RCC 7860 (cell line): ENCODE results near the gene GOLGB1.
"Not testable (repeated sequence)": the region's sequence is repeated elsewhere in the genome, so short reads cannot be mapped to it uniquely, and the experiment has no call there.

Source experiments
- DNase-seq: peaks from one replicate; pipeline ENCODE4 v3.0.0-alpha.2; 2015; ENCODE audit warnings: low spot score
- FAIRE-seq: peaks from 2 replicates; lab custom pipeline; 2012; peaks lifted over from hg19 to GRCh38; lab: Jason Lieb, UNC

Gene GOLGB1, protein sequence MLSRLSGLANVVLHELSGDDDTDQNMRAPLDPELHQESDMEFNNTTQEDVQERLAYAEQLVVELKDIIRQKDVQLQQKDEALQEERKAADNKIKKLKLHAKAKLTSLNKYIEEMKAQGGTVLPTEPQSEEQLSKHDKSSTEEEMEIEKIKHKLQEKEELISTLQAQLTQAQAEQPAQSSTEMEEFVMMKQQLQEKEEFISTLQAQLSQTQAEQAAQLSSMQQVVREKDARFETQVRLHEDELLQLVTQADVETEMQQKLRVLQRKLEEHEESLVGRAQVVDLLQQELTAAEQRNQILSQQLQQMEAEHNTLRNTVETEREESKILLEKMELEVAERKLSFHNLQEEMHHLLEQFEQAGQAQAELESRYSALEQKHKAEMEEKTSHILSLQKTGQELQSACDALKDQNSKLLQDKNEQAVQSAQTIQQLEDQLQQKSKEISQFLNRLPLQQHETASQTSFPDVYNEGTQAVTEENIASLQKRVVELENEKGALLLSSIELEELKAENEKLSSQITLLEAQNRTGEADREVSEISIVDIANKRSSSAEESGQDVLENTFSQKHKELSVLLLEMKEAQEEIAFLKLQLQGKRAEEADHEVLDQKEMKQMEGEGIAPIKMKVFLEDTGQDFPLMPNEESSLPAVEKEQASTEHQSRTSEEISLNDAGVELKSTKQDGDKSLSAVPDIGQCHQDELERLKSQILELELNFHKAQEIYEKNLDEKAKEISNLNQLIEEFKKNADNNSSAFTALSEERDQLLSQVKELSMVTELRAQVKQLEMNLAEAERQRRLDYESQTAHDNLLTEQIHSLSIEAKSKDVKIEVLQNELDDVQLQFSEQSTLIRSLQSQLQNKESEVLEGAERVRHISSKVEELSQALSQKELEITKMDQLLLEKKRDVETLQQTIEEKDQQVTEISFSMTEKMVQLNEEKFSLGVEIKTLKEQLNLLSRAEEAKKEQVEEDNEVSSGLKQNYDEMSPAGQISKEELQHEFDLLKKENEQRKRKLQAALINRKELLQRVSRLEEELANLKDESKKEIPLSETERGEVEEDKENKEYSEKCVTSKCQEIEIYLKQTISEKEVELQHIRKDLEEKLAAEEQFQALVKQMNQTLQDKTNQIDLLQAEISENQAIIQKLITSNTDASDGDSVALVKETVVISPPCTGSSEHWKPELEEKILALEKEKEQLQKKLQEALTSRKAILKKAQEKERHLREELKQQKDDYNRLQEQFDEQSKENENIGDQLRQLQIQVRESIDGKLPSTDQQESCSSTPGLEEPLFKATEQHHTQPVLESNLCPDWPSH (N-terminal part only)

DNA sequence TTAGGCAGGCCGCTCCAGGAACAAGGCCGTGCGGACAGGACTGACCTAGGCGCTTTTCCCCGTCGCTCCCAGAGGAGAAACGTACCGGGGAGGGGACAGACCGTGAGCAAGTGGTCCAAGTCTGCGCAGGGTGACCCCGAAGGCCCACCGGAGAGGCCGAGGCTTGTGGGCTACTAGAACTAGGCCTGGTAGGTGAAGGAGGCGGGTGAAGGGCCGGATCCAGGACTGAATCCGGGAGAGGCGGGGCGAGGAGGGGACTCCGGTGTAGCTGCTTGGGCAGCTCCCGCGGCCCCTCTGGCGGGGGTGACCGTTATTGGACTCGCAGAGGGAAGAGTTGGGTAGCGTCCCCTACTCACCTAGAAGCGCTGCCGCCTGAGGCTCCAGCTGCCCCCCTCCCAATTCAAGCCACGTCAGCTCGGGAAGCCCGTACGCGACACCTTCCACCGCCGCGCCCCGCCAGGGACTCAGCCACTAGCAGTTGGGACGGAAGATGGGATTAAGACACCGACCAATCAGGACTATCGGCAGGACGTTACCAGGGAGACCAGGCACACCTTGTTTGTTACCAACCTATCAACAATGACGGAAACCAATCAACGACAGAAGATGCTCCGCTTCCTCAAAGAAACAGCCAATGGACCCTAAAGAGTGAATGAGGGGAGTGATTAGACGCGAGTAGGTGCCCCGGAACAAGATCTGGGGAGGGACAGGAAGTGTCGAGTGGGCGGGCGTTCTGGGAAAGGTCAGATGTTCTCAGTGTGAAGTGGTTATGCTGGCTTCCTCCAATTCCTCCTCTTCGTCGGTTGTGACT, at the start of gene GOLGB1:
Gene GOLGB1 (minus strand): TSS at position 466 of the 811 bp plus-strand sequence. CDS start 18,770 bp downstream, outside the sequence.
- DNase-seq: peak; percentile 99
- FAIRE-seq: peak; percentile 98

- DNase-seq (no peak), FAIRE-seq (no peak)
These were observed 47.4 kb upstream of the GOLGB1 start for GRCh38 chr3:121796970-121797369.

GRCh38 chr3:121794264-121794983, 44.9 kb upstream of the GOLGB1 start:
- no peak for DNase-seq
- FAIRE-seq: no peak

GRCh38 chr3:121793078-121793477, 43.5 kb upstream of the GOLGB1 start:
- FAIRE-seq: no peak

DNA sequence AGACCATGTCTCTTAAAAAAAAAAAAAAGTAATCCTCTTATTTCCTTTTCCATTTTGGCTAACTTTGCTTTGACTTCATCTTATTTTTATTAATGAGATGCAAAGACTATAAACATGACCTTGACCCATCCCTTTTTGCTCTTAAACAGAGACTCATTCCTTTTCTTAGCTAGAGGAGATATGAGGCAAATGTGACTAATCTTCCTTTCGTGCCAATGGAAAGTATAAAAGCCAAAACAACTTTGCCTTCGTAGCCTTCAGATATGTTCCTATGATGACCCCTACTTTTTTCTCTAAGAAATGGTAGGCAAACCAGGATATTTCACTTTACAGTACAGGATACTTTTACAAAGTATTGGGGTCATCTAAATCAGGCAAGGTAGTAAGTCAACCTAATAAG, 36.9 kb upstream of the GOLGB1 start:
- DNase-seq (no peak), FAIRE-seq (no peak)

More at GRCh38 chr3:121793078-121793477, 43.5 kb upstream of the GOLGB1 start:
- no peak for DNase-seq

DNA sequence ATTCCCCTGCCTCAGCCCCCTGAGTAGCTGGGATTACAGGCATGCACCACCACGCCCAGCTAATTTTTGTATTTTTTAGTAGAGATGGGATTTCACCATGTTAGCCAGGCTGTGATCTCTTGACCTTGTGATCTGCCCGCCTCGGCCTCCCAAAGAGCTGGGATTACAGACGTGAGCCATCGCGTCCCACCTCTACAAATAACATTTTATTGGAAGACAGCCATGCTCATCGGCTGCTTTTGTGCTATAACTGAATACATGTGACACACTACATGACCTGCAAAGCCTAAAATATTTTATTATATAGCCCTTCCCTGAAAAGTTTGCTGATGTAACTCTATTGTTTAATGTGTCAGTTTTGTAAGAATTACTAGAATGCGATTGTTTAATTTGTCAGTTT, 33.2 kb upstream of the GOLGB1 start:
- DNase-seq, FAIRE-seq: not testable (repeated sequence)

DNA sequence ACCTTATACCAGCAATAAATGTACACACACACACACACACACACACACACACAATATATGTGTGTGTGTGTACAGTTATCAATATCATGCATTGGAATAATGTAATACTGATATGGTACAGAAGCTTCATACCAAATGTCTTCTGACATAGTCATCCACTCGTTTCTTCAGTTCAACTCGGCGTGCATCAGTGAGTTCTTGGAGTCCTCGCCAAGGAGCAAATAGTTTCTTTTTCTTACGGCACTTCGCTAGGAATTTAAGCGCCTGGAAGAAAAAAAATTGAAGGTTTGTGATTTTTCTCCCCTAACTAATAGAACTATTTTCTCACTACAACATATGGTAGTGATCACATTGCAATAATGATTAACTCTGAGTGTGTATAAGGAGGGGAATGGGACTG, 32.1 kb upstream of the GOLGB1 start:
- DNase-seq: no peak
- FAIRE-seq: no peak

GRCh38 chr3:121775095-121775494, 25.6 kb upstream of the GOLGB1 start:
- DNase-seq, FAIRE-seq: not testable (repeated sequence)

GRCh38 chr3:121769246-121769645, 19.7 kb upstream of the GOLGB1 start:
- FAIRE-seq (peak; percentile 29), DNase-seq (no peak)

GRCh38 chr3:121768452-121768851, 18.9 kb upstream of the GOLGB1 start:
- FAIRE-seq (no peak), DNase-seq (no peak)

DNA sequence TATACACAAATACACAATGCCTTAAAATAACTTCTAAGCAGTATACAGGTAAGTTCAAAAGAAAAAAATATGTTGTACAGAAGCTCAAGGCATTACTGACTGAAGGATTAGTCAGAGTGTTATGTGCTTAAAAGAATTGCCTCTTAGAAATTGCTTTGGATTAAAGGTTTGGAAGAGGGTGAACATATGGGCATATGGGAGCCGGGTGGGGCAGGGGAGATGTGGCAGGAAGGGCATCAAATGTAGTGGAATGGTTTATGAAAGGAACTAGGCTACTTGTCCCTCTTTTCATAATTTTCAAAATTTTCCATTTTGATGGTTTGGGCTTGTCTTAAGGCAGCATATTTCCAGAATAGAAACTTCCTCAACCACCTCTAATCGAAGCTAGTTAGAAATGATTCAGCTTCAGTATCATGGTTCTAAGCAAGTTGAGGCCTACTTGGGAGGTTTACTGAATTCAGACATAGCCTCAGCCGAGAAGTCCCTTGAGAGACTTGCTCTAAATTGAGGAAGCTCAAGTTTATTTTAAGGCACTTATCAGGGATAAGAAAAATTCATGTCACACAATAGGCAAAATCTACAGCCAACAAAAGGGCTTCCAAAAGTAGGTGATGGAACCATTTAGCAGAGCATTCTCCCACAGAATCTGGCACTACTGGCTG, 10.1 kb upstream of the GOLGB1 start:
- FAIRE-seq (no peak), DNase-seq (no peak)

DNA sequence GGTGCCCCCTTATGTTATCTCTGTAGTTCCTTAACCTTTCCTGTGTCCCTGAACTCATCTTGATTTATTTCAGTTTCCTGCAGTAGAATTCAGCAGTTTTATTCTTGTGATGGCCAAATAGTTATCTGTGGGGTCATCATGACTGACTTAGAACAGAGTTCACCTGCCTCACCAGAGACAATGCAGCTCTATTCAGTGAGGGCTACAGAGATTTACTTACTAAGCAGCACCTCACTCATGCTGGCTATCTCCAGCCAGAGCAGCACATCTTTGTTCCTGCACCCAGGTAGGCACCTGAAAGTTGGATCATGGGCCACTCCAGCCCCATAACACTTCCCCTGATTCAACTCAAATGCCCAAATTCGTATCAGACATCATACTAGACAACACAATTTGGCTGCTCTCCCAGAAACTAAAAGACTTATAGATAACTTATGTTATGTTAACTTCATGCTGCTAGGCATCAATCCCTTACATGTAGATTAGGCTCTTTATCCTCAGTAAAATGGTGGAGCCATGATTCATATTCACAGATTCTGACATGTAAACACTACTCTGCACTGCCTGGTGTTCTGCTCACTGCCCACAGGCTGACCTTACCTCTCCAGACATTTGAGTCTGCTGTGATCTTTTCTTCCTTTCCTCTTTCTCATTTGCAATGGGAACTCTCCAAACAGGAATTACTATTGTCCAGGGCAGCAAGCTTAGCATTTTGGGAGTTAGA, 9.3 kb upstream of the GOLGB1 start:
- no peak for FAIRE-seq
- no peak for DNase-seq

GRCh38 chr3:121757812-121758545, 8.4 kb upstream of the GOLGB1 start:
- FAIRE-seq (no peak), DNase-seq (no peak)

DNA sequence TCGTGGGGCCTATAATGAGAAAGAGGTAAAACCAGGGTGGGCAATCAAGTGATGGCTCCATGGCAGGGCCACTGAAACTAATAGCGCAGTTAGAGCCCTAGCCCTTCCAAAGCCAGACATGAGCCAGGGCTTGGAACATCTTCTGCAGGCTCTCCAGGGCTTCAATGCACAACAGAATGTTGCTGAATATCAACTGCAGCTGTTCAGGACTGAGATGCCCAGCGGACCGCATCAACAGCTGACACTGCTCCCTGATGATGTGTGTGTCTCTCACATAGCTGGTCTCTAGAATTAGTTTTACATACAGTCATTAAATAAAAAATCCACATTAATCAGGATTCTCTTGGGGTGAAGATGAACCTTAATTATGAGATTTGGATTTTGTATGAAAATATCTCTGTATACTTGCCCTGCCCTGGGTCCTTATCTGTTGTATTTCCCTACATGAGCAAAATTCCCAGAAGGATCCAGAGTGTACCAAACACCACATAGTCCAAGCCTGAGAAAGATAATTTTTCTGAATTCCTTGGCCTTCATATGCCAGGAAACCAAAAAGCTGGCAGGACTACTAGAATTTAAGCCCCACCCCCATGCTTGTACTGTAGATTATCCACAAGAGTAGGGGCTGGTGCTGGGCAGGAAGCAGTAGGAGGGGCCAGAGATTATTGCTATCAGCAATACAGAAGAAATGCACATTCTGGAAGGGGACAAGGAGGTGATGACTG, 7.7 kb upstream of the GOLGB1 start:
- no peak for DNase-seq

DNA sequence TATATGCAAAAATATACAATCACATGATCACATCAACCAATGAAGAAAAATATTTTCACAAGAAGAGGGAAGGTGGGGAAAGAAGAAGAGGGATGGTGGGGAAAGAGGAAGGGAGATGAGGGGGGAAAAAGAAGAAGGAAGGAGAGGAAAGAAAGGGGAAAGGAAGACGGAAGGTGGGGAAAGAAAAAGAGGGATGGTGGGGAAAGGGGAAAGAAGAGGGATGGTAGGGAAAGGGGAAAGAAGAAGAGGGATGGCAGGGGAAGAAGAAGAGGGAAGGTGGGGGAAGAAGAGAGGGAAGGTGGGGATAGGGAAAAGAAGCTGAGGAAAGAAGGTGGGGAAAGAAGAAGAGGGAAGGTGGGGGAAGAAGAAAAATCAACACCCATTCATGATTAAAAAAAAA, 3.2 kb upstream of the GOLGB1 start:
- FAIRE-seq: no peak
- DNase-seq: no peak

More for the DNA sequence above, 7.7 kb upstream of the GOLGB1 start:
- no peak for FAIRE-seq

DNA sequence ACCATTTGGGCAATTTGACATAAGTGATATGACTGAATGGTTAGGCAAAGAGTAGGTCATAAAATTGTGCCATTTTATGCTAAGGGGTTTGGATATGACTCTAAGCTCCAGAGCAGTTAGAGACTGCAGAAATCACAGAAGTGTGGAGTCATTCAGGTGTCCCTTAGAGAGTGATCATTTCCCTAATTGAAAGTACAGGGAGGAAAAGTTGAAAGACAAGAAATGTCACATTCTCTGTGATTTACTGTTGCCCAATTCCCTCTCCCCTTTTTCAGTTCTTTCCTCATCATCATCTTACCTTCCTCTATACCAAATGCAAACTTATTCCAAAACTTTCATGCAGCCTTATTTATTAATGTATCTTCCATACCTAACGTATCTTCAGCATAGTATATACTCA, 2.7 kb upstream of the GOLGB1 start:
- DNase-seq (no peak), FAIRE-seq (no peak)

GRCh38 chr3:121750087-121750415, 510 bp upstream of the GOLGB1 start:
- FAIRE-seq (no peak), DNase-seq (no peak)
